Neural crest cell (in vitro differentiated cells): ENCODE results near the gene BASP1. TPM values are rescaled to one million over a fixed set of nuclear protein-coding genes. Genes with fewer than 3 reads are reported as not detected.
"Not testable (repeated sequence)": the region's sequence is repeated elsewhere in the genome, so short reads cannot be mapped to it uniquely, and the experiment has no call there.

Experiments
- DNase-seq: peaks from one replicate; pipeline ENCODE4 v3.0.0; 2021; ENCODE audit warnings: low read depth, mixed read lengths, low spot score
- H3K27ac Mint-ChIP-seq: one replicate; pipeline ENCODE4 v1.8.0; 2021; ENCODE audit warnings: mild to moderate bottlenecking, mixed read lengths; ENCODE audit not compliant: unreplicated experiment
- H3K27me3 Mint-ChIP-seq: 2 replicates; pipeline ENCODE4 v1.8.0; 2021; ENCODE audit warnings: low read depth, mild to moderate bottlenecking, mixed read lengths
- H3K36me3 Mint-ChIP-seq: 2 replicates; pipeline ENCODE4 v1.8.0; 2021; ENCODE audit warnings: low read depth, mild to moderate bottlenecking, mixed read lengths
- H3K4me1 Mint-ChIP-seq: 2 replicates; pipeline ENCODE4 v1.8.0; 2021; ENCODE audit warnings: mixed read lengths
- H3K4me3 Mint-ChIP-seq: one replicate; pipeline ENCODE4 v1.8.0; 2021; ENCODE audit warnings: mild to moderate bottlenecking, mixed read lengths
- H3K9me3 Mint-ChIP-seq: 2 replicates; pipeline ENCODE4 v1.8.0; 2021; ENCODE audit warnings: mixed read lengths
- total RNA-seq: library from RNA; stranded (reverse); gene quantifications from 2 replicates; pipeline ENCODE4 v1.2.1, GENCODE V29; 2021
- TF ChIP-seq, protein P1 (sequence below): fragments of 200-600 bp; sonication (generic); conservative IDR thresholded peaks from 2 replicates; pipeline ENCODE4 v1.5.0; 2021; ENCODE audit warnings: antibody characterized with exemption, mild to moderate bottlenecking

BASP1 gene
- total RNA-seq, 1 donor from 2014 or later = 100 TPM

DNA sequence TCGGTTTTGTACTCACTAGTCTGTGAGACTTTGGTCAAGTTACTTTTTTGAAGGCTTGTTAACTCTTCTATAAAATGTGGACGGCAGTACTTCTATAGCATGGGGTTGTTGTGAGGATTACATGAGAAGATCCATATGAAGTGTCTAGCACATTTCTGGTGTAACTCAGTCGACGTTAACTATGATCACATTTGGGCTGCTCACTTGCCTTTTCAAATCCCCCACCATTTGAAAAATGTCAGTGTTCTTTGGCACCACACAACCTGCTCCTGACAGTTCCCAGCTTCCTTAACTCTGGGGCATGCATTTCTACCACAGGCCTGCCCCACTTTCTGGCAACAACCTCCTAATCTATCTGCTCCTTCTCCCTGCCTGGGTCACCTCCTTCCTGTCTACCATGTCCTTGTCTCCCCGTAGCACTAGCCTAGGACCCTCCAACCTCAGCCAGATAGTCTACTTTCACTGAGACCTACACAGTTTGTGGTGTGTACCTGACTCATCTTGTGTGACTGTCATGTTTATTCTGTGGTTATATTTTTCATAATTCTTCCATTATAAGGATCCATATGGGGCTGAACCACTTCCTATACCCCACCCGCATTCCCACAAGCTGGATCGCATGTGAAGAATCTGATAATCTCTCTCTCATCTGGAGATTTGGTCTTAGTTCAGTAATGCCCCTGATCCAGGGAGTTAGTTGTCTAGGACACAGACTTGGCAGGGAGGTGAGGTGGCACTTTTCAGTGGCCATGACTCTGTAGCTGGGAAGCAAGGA, 30.2 kb upstream of the BASP1 start:
- Mint-ChIP-seq H3K4me3 (no peak overlapping the region), H3K27me3 (no peaks in the 10 kb centered on the region), H3K4me1 (peaks cover 16% of the 10 kb centered on the region), H3K36me3 (no peaks in the 10 kb centered on the region), H3K27ac (peak overlapping the region; percentile 79), H3K9me3 (peaks cover 3% of the 10 kb centered on the region)
- TF ChIP-seq, protein P1, sequence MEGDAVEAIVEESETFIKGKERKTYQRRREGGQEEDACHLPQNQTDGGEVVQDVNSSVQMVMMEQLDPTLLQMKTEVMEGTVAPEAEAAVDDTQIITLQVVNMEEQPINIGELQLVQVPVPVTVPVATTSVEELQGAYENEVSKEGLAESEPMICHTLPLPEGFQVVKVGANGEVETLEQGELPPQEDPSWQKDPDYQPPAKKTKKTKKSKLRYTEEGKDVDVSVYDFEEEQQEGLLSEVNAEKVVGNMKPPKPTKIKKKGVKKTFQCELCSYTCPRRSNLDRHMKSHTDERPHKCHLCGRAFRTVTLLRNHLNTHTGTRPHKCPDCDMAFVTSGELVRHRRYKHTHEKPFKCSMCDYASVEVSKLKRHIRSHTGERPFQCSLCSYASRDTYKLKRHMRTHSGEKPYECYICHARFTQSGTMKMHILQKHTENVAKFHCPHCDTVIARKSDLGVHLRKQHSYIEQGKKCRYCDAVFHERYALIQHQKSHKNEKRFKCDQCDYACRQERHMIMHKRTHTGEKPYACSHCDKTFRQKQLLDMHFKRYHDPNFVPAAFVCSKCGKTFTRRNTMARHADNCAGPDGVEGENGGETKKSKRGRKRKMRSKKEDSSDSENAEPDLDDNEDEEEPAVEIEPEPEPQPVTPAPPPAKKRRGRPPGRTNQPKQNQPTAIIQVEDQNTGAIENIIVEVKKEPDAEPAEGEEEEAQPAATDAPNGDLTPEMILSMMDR = no peak
- no peak for DNase-seq

DNA sequence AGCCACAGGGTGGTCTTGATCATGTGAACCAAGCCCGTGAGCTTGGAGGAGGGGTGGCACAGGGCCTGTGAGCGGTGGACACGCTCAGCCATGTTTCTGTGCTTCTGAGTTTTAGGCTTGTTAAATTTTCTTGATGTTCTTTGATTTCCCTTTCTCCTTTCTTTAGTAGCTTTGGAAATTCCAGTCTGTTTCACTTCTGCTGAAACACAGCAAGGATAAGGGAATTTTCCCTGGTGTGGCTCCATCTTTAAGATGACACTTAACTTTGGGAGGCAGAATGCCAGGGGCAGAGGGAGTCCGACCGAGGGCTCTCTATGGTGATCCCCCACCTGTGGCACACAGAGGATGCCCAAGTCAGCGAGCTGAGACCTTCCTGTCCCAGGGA, 29.7 kb upstream of the BASP1 start:
- peak overlapping the region; percentile 79 for H3K27ac Mint-ChIP-seq
- H3K27me3 Mint-ChIP-seq = no peaks in the 10 kb centered on the region

DNA sequence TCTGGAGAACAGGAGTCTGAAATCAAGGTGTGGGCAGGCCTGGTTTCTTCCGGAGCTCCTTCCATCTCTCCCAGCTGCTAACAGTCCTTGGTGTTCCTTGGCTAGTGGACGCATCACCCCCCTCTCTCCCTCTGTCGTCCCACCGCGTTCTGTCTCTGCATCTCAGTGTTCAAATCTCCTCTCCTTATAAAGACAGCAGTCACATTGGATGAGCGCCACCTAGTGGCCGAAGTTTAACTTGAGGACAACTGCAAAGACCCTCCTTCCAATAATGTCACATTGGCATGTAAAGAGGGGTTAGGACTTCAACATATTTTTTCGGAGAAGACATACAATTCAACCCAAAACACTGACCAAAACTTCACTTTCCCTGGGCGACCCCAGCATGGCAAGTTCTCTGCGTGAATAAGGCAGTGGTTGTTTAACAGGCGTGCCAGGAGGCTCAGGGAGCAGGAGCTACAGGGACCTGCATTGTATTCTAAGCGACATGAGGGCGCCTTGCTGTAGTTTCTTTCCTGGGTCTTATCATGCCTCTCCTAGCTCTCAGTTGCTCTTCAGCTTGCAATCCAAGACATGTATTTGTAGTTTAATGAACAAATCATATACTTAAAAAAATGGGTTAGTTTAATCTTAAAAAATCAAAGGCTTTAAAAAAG, 27.9 kb upstream of the BASP1 start:
- Mint-ChIP-seq H3K4me3 (no peak overlapping the region), H3K27me3 (no peaks in the 10 kb centered on the region), H3K27ac (no peak overlapping the region), H3K36me3 (no peaks in the 10 kb centered on the region), H3K9me3 (peaks cover 3% of the 10 kb centered on the region), H3K4me1 (peaks cover 16% of the 10 kb centered on the region)
- DNase-seq = peak; percentile 93
- TF ChIP-seq, protein P1 = peak; percentile 94

More for the DNA sequence above, 29.7 kb upstream of the BASP1 start:
- TF ChIP-seq, protein P1 = no peak
- peaks cover 16% of the 10 kb centered on the region for H3K4me1 Mint-ChIP-seq
- peaks cover 3% of the 10 kb centered on the region for H3K9me3 Mint-ChIP-seq
- H3K36me3 Mint-ChIP-seq = no peaks in the 10 kb centered on the region
- no peak overlapping the region for H3K4me3 Mint-ChIP-seq
- no peak for DNase-seq

DNA sequence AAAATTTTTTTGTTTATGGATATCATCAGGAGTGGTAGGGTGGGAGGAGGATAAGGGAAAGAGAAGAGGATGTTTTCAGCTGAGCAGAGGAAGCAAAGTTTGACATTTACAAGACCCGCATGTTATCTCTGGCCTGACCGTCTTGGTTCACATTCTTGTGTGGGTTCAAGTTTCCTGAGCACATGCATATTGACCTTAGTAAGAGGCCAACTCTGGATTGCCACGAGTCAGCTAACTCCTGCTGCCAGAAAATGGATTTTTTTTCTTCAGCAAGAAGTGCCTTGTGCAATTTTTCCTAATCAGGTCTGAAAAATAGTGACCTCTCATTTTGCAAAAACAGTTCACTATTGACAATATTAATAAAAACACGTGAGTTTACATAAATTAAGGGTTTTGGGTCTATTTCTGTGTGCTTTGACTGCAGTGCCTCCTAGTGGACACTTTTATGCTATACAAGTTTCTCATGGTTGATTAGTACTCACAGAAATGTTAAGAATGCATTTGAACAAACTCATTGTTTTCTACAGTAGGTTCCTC, 27.1 kb upstream of the BASP1 start:
- no peaks in the 10 kb centered on the region for H3K27me3 Mint-ChIP-seq
- no peak overlapping the region for H3K27ac Mint-ChIP-seq
- H3K4me3 Mint-ChIP-seq = no peak overlapping the region
- H3K36me3 Mint-ChIP-seq = no peaks in the 10 kb centered on the region
- peak; percentile 48 for DNase-seq
- H3K4me1 Mint-ChIP-seq = peaks cover 16% of the 10 kb centered on the region
- TF ChIP-seq, protein P1 = peak; percentile 97
- H3K9me3 Mint-ChIP-seq = peaks cover 3% of the 10 kb centered on the region

DNA sequence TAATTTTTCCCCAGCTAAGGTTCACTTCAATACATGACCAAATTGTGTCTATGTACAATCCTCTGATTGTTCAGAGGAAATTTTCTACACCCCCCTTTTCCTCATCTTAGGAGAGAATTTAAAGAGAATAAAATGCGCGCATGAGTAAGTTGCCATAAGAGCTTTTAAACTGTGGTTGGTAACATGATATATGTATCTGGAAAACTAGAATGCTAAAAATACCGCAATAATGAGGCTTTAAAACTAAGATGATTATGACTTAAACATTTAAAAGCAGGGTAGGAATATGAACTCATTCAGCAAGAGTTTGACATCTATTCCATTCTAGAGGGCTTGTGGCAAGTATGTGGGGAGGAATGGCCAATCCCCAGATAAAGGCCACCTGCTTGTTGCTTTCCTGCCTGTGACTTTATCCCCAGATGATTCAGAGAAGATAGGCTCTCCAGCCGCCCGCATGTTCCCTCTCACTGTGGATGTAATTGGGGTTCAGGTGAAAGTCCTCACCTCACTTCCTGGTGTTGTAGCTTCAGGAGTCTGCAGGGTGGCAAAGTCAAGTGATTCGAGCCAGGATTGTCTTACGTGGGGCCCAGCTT, 26.5 kb upstream of the BASP1 start:
- H3K27ac Mint-ChIP-seq = no peak overlapping the region
- H3K4me1 Mint-ChIP-seq = peaks cover 16% of the 10 kb centered on the region
- TF ChIP-seq, protein P1 = peak; percentile 7
- peaks cover 3% of the 10 kb centered on the region for H3K9me3 Mint-ChIP-seq
- no peak for DNase-seq
- no peaks in the 10 kb centered on the region for H3K36me3 Mint-ChIP-seq
- no peak overlapping the region for H3K4me3 Mint-ChIP-seq
- H3K27me3 Mint-ChIP-seq = no peaks in the 10 kb centered on the region

DNA sequence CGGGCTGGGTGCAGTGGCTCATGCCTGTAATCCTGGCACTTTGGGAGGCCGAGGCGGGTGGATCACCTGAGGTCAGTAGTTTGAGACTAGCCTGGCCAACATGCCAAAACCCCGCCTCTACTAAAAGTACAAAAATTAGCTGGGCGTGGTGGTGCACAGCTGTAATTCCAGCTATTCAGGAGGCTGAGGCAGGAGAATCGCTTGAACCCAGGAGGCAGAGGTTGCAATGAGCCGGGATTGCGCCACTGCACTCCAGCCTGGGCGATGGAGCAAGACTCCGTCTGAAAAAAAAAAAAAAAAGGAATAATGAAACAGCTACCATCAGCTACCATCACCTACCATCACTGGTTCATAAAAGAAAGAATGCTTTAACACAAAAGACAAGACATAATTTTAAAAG, 25.9 kb upstream of the BASP1 start:
- not testable (repeated sequence) for DNase-seq, H3K9me3 Mint-ChIP-seq, H3K36me3 Mint-ChIP-seq, H3K27ac Mint-ChIP-seq, H3K4me3 Mint-ChIP-seq, H3K27me3 Mint-ChIP-seq
- peaks cover 16% of the 10 kb centered on the region for H3K4me1 Mint-ChIP-seq
